ENCODE data around the gene ANKS1B.

Gene ANKS1B

DNA sequence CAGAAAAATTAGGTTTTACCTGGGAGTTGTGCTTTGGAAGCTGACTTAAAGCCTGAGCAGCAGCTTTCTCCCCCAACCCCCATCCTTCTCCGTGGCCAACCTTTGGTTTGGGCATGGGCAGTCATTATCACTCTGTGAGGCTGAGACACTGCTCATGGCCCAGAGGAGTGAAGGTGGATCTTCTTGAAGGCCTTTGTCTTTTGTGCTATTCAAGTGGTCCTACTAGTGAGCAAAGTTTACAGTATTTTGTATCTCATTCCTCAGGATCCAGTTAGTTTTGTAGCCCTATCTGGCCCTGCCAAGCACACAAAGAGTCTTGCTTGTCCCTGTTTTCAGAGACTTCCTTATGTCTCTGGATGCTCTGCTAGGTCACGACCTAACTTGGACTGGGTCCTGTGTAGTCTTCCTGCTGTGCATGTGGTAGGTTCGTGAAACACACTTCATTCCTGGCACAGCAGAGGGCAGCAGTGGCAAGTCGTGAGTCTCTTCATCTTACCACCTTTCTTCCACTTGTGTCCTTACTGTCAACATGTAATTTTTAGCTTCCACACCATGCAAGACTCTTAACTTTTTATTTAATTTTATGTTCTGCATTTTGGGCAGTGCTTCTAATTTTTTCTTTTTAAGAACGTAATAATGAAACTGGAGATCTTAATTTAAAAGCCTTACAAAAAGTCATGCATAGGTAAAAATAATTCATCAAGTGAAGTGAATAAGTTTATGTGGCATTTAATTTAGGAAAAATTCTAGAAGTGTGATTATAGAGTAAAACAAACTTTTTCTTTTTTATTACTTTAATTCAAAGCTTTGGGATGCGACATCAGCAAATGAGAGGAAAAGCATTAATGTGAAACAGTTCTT, 1285.9 kb downstream of the ANKS1B start:
- TF ChIP-seq CSDC2 (CRISPR knock-in tag; IDR thresholded peaks at IDR 0.05) (no peak), SNAI2 (CRISPR knock-in tag; IDR thresholded peaks at IDR 0.05) (no peak), ZFP3 (CRISPR knock-in tag; IDR thresholded peaks at IDR 0.05) (no peak), ARNTL (CRISPR knock-in tag; IDR thresholded peaks at IDR 0.05; ENCODE audit: borderline replicate concordance, low read depth) (no peak), RARB (CRISPR knock-in tag; IDR thresholded peaks at IDR 0.05) (no peak), ZNF8 (CRISPR knock-in tag; IDR thresholded peaks at IDR 0.05) (no peak), PPARA (CRISPR knock-in tag; IDR thresholded peaks at IDR 0.05; ENCODE audit: borderline replicate concordance) (no peak), TOX (CRISPR knock-in tag; IDR thresholded peaks at IDR 0.05; ENCODE audit: borderline replicate concordance) (no peak), GLIS3 (CRISPR knock-in tag; IDR thresholded peaks at IDR 0.05) (no peak)
- TF ChIP-seq, protein P1, sequence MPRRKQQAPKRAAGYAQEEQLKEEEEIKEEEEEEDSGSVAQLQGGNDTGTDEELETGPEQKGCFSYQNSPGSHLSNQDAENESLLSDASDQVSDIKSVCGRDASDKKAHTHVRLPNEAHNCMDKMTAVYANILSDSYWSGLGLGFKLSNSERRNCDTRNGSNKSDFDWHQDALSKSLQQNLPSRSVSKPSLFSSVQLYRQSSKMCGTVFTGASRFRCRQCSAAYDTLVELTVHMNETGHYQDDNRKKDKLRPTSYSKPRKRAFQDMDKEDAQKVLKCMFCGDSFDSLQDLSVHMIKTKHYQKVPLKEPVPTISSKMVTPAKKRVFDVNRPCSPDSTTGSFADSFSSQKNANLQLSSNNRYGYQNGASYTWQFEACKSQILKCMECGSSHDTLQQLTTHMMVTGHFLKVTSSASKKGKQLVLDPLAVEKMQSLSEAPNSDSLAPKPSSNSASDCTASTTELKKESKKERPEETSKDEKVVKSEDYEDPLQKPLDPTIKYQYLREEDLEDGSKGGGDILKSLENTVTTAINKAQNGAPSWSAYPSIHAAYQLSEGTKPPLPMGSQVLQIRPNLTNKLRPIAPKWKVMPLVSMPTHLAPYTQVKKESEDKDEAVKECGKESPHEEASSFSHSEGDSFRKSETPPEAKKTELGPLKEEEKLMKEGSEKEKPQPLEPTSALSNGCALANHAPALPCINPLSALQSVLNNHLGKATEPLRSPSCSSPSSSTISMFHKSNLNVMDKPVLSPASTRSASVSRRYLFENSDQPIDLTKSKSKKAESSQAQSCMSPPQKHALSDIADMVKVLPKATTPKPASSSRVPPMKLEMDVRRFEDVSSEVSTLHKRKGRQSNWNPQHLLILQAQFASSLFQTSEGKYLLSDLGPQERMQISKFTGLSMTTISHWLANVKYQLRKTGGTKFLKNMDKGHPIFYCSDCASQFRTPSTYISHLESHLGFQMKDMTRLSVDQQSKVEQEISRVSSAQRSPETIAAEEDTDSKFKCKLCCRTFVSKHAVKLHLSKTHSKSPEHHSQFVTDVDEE (CRISPR knock-in tag; IDR thresholded peaks at IDR 0.05): no peak
- TF ChIP-seq, protein P2, sequence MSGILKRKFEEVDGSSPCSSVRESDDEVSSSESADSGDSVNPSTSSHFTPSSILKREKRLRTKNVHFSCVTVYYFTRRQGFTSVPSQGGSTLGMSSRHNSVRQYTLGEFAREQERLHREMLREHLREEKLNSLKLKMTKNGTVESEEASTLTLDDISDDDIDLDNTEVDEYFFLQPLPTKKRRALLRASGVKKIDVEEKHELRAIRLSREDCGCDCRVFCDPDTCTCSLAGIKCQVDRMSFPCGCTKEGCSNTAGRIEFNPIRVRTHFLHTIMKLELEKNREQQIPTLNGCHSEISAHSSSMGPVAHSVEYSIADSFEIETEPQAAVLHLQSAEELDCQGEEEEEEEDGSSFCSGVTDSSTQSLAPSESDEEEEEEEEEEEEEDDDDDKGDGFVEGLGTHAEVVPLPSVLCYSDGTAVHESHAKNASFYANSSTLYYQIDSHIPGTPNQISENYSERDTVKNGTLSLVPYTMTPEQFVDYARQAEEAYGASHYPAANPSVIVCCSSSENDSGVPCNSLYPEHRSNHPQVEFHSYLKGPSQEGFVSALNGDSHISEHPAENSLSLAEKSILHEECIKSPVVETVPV (CRISPR knock-in tag; IDR thresholded peaks at IDR 0.05): no peak
- ATAC-seq: peak; percentile 99

DNA sequence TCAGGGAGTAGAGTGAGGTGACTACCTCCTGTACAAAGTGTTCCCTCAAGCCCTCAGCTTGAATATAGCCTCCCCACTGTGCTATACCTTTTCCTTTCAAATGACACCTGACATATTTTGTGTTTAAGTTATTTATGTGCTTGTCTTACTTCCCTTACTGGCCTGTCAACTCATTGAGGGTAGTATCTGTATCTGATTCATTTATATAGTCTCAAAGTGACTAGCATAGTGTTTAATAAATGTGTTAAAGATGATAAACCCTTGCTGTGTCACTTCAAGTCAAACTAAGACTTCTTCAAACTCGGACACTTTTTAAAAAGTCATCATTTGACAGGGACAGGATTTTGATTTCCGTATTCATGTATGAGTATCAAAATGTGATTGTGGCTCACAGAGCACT, 1287.5 kb downstream of the ANKS1B start:
- TF ChIP-seq, protein P3, sequence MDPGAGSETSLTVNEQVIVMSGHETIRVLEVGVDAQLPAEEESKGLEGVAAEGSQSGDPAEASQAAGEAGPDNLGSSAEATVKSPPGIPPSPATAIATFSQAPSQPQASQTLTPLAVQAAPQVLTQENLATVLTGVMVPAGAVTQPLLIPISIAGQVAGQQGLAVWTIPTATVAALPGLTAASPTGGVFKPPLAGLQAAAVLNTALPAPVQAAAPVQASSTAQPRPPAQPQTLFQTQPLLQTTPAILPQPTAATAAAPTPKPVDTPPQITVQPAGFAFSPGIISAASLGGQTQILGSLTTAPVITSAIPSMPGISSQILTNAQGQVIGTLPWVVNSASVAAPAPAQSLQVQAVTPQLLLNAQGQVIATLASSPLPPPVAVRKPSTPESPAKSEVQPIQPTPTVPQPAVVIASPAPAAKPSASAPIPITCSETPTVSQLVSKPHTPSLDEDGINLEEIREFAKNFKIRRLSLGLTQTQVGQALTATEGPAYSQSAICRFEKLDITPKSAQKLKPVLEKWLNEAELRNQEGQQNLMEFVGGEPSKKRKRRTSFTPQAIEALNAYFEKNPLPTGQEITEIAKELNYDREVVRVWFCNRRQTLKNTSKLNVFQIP (CRISPR knock-in tag; IDR thresholded peaks at IDR 0.05; ENCODE audit: borderline replicate concordance, low read depth): no peak
- TF ChIP-seq, protein P1 (CRISPR knock-in tag; IDR thresholded peaks at IDR 0.05): no peak
- TF ChIP-seq, protein P4, sequence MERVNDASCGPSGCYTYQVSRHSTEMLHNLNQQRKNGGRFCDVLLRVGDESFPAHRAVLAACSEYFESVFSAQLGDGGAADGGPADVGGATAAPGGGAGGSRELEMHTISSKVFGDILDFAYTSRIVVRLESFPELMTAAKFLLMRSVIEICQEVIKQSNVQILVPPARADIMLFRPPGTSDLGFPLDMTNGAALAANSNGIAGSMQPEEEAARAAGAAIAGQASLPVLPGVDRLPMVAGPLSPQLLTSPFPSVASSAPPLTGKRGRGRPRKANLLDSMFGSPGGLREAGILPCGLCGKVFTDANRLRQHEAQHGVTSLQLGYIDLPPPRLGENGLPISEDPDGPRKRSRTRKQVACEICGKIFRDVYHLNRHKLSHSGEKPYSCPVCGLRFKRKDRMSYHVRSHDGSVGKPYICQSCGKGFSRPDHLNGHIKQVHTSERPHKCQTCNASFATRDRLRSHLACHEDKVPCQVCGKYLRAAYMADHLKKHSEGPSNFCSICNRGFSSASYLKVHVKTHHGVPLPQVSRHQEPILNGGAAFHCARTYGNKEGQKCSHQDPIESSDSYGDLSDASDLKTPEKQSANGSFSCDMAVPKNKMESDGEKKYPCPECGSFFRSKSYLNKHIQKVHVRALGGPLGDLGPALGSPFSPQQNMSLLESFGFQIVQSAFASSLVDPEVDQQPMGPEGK (CRISPR knock-in tag; IDR thresholded peaks at IDR 0.05; ENCODE audit: borderline replicate concordance): no peak
- no peak for TF ChIP-seq OSR1 (CRISPR knock-in tag; IDR thresholded peaks at IDR 0.05)
- no peak for TF ChIP-seq ZFP30 (CRISPR knock-in tag; IDR thresholded peaks at IDR 0.05)
- no peak for TF ChIP-seq ZNF8 (CRISPR knock-in tag; IDR thresholded peaks at IDR 0.05)
- no peak for TF ChIP-seq GLIS3 (CRISPR knock-in tag; IDR thresholded peaks at IDR 0.05)
- no peak for TF ChIP-seq CSDC2 (CRISPR knock-in tag; IDR thresholded peaks at IDR 0.05)
- TF ChIP-seq, protein P5, sequence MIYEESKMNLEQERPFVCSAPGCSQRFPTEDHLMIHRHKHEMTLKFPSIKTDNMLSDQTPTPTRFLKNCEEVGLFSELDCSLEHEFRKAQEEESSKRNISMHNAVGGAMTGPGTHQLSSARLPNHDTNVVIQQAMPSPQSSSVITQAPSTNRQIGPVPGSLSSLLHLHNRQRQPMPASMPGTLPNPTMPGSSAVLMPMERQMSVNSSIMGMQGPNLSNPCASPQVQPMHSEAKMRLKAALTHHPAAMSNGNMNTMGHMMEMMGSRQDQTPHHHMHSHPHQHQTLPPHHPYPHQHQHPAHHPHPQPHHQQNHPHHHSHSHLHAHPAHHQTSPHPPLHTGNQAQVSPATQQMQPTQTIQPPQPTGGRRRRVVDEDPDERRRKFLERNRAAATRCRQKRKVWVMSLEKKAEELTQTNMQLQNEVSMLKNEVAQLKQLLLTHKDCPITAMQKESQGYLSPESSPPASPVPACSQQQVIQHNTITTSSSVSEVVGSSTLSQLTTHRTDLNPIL (CRISPR knock-in tag; IDR thresholded peaks at IDR 0.05; ENCODE audit: low read depth): no peak
- no peak for TF ChIP-seq ZNF565 (CRISPR knock-in tag; conservative IDR thresholded peaks at IDR 0.05; ENCODE audit: low read depth)
- no peak for TF ChIP-seq PPARA (CRISPR knock-in tag; IDR thresholded peaks at IDR 0.05; ENCODE audit: borderline replicate concordance)
- ATAC-seq: no peak
